Subcutaneous abdominal adipose tissue (tissue), 5 donors: ENCODE results near the gene IQSEC3.

Experiments used
- H3K27ac ChIP-seq: one replicate; pipeline ENCODE4 v1.7.0; 2013; ENCODE audit warnings: low read depth, mild to moderate bottlenecking, inconsistent platforms, low read length, moderate library complexity
- H3K27me3 ChIP-seq, 5 donors: one replicate each; pipeline ENCODE4 v1.7.0; 2013; ENCODE audit warnings: low read length in 5 of 5, inconsistent platforms in 1 of 5; ENCODE audit not compliant: control insufficient read depth in 5 of 5, insufficient read depth in 4 of 5
- H3K36me3 ChIP-seq, 5 donors: one replicate each; pipeline ENCODE4 v1.7.0; 2013; ENCODE audit warnings: low read length in 5 of 5; ENCODE audit not compliant: control insufficient read depth in 5 of 5, insufficient read depth in 5 of 5
- H3K4me1 ChIP-seq, 5 donors: one replicate each; pipeline ENCODE4 v1.7.0; 2013; ENCODE audit warnings: low read length in 5 of 5, mild to moderate bottlenecking in 3 of 5, moderate library complexity in 1 of 5; ENCODE audit not compliant: control insufficient read depth in 5 of 5, insufficient read depth in 5 of 5
- H3K4me3 ChIP-seq, 5 donors: one replicate each; pipeline ENCODE4 v1.7.0; 2013; ENCODE audit warnings: low read length in 5 of 5, low read depth in 1 of 5
- H3K9ac ChIP-seq, 5 donors: one replicate each; pipeline ENCODE4 v1.7.0; 2013; ENCODE audit warnings: low read length in 5 of 5, mild to moderate bottlenecking in 4 of 5, moderate library complexity in 3 of 5
- H3K9me3 ChIP-seq, 5 donors: one replicate each; pipeline ENCODE4 v1.7.0; 2013; ENCODE audit warnings: low read length in 5 of 5; ENCODE audit not compliant: control insufficient read depth in 5 of 5
- donor health status: healthy.
- donor health status: healthy.
- donor health status: healthy.
- donor health status: healthy.
- donor health status: healthy.

Gene IQSEC3

DNA sequence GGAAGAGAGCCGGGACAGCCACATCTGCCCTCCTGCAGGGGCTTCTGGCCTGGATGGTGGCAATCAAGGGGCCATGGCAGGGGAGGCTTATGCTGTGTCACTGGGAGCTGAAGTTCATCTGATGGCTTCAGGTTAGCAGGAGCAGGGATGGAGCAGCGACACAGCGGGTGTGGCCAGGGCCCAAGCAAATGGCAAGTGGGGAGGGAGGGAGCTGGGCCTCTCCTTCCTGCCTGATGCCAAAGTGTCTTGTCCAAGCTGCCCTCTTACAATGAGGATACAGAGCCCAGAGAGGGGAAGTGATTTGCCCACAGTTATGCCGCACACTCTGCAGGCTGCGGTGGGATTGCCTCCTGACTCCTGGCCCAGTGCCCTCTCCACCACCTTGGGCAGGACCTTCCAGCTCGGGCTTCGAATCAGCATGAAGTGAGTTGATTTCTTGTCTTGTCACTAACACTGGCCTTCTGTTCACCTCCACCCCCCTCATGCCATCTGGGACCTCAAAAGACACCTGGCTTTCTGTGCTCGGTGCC lies 51.3 kb downstream of the IQSEC3 start:
- Histone ChIP-seq H3K27ac (no peak overlapping the region), H3K36me3 (no peaks in the 10 kb centered on the region), H3K4me1 (peaks cover 0 to 7% (median 0%) of the 10 kb centered on the region in 5 donors), H3K9me3 (no peaks in the 10 kb centered on the region), H3K9ac (no peak overlapping the region), H3K27me3 (peaks cover 0 to 5% (median 3%) of the 10 kb centered on the region in 5 donors), H3K4me3 (no peak overlapping the region)

GRCh38 chr12:118591-118990 lies 52.0 kb downstream of the IQSEC3 start:
- H3K27me3 ChIP-seq, result peaks cover 0 to 5% (median 3%) of the 10 kb centered on the region in 5 donors
- H3K9me3 ChIP-seq, result no peaks in the 10 kb centered on the region
- H3K36me3 ChIP-seq, result no peaks in the 10 kb centered on the region

GRCh38 chr12:120951-121350 lies 54.4 kb downstream of the IQSEC3 start:
- H3K9ac ChIP-seq, result no peak overlapping the region
- peaks cover 0 to 11% (median 4%) of the 10 kb centered on the region in 5 donors for H3K27me3 ChIP-seq
- H3K4me1 ChIP-seq, result no peaks in the 10 kb centered on the region
- H3K36me3 ChIP-seq, result no peaks in the 10 kb centered on the region
- no peak overlapping the region for H3K4me3 ChIP-seq
- H3K9me3 ChIP-seq, result no peaks in the 10 kb centered on the region
- H3K27ac ChIP-seq, result no peak overlapping the region

More at GRCh38 chr12:118591-118990, 52.0 kb downstream of the IQSEC3 start:
- no peak overlapping the region for H3K9ac ChIP-seq
- peaks cover 0 to 7% (median 0%) of the 10 kb centered on the region in 5 donors for H3K4me1 ChIP-seq
- H3K27ac ChIP-seq, result no peak overlapping the region
- H3K4me3 ChIP-seq, result no peak overlapping the region

- H3K27me3 ChIP-seq, result peaks cover 0 to 11% (median 4%) of the 10 kb centered on the region in 5 donors
- H3K36me3 ChIP-seq, result no peaks in the 10 kb centered on the region
Measured at GRCh38 chr12:121647-122046, 55.1 kb downstream of the IQSEC3 start.

DNA sequence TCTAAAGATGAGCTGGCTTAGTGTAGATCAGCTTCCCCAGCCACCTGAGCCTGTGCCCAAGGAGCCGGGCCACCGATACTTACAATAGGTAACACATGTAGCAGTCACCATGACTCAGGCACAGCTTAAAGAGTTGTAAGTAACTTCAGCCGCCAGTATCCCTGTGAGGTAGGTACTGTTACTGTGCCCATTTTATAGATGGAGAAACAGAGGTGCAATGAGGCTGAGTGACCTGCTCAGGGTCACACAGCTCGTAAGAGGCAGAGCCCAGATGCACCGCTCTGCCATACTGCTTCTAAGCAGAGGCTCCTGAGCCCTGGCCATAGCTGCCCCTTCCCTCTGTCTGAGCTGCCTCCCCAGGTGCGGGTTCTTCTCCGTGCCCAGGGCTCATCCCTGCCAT lies 58.5 kb downstream of the IQSEC3 start:
- Histone ChIP-seq H3K27ac (no peak overlapping the region), H3K27me3 (peaks cover 0 to 8% (median 0%) of the 10 kb centered on the region in 5 donors), H3K4me1 (peaks cover 0 to 5% (median 0%) of the 10 kb centered on the region in 5 donors), H3K9ac (no peak overlapping the region), H3K4me3 (no peak overlapping the region), H3K9me3 (no peaks in the 10 kb centered on the region), H3K36me3 (no peaks in the 10 kb centered on the region)

More at GRCh38 chr12:121647-122046, 55.1 kb downstream of the IQSEC3 start:
- H3K9ac ChIP-seq, result no peak overlapping the region
- H3K4me3 ChIP-seq, result no peak overlapping the region
- no peaks in the 10 kb centered on the region for H3K9me3 ChIP-seq
- no peaks in the 10 kb centered on the region for H3K4me1 ChIP-seq
- no peak overlapping the region for H3K27ac ChIP-seq

DNA sequence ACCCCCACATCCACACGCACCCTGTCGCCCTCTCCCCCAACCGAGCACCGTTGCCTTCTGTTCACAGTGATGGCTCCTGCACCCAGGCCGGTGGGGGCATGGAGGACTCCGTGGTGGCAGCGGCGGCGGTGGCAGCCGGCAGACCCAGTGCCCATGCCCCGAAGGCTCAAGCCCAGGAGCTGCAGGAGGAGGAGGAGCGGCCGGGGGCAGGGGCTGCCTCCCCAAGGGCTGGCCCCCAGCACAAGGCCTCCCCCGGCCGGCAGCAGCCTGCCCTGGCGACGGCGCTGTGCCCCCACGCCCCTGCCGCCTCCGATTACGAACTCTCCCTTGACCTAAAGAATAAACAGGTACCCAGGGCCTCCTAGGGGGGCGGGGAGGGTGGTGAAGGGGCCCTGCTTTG lies 59.0 kb downstream of the IQSEC3 start:
- H3K36me3 ChIP-seq, result no peaks in the 10 kb centered on the region
- no peaks in the 10 kb centered on the region for H3K9me3 ChIP-seq
- no peak overlapping the region for H3K27ac ChIP-seq
- H3K4me3 ChIP-seq, result no peak overlapping the region
- H3K4me1 ChIP-seq, result peaks cover 0 to 5% (median 0%) of the 10 kb centered on the region in 5 donors
- H3K27me3 ChIP-seq, result peaks cover 0 to 8% (median 0%) of the 10 kb centered on the region in 5 donors
- no peak overlapping the region for H3K9ac ChIP-seq

GRCh38 chr12:128079-128478 lies 61.5 kb downstream of the IQSEC3 start:
- H3K36me3 ChIP-seq, result no peaks in the 10 kb centered on the region
- no peaks in the 10 kb centered on the region for H3K9me3 ChIP-seq
- no peak overlapping the region for H3K27ac ChIP-seq
- H3K27me3 ChIP-seq, result peaks cover 0 to 8% (median 0%) of the 10 kb centered on the region in 5 donors
- peaks cover 0 to 12% (median 3%) of the 10 kb centered on the region in 5 donors for H3K4me1 ChIP-seq
- H3K4me3 ChIP-seq, result no peak overlapping the region
- H3K9ac ChIP-seq, result no peak overlapping the region

- Histone ChIP-seq H3K9me3 (no peaks in the 10 kb centered on the region), H3K9ac (no peak overlapping the region), H3K27me3 (peaks cover 0 to 8% (median 0%) of the 10 kb centered on the region in 5 donors), H3K36me3 (no peaks in the 10 kb centered on the region), H3K27ac (no peak overlapping the region), H3K4me1 (peaks cover 3 to 22% (median 12%) of the 10 kb centered on the region in 5 donors), H3K4me3 (no peak overlapping the region)
Measured at GRCh38 chr12:129001-129400, 62.4 kb downstream of the IQSEC3 start.

- no peaks in the 10 kb centered on the region for H3K9me3 ChIP-seq
- H3K27ac ChIP-seq, result no peak overlapping the region
- no peak overlapping the region for H3K4me3 ChIP-seq
- H3K27me3 ChIP-seq, result peaks cover 0 to 4% (median 0%) of the 10 kb centered on the region in 5 donors
- H3K9ac ChIP-seq, result no peak overlapping the region
- H3K4me1 ChIP-seq, result peaks cover 4 to 37% (median 28%) of the 10 kb centered on the region in 5 donors
- H3K36me3 ChIP-seq, result no peaks in the 10 kb centered on the region
Measured at GRCh38 chr12:130519-130918, 64.0 kb downstream of the IQSEC3 start.

DNA sequence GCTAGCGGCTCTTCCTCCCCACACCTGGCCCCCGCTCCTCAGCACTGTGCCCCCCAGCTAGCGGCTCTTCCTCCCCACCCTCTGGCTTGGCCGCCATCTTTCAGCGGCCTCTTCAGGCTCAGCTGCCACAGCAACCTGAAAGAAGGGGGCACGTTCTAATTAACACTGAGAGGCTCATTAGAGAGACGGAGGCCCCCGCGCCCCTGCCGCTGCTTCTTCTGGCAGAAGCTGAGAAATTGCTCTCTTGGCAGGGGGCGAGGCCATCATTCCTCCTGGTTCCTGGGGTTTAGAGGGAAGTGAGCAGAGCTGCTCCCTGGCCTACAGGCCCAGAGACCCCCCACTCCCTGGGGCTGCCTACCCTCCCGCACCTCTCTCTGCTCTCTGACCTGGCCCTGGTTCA lies 64.4 kb downstream of the IQSEC3 start:
- H3K4me1 ChIP-seq, result peaks cover 9 to 42% (median 32%) of the 10 kb centered on the region in 5 donors
- H3K27ac ChIP-seq, result no peak overlapping the region
- H3K9ac ChIP-seq, result no peak overlapping the region
- H3K9me3 ChIP-seq, result no peaks in the 10 kb centered on the region
- no peak overlapping the region for H3K4me3 ChIP-seq
- peaks cover 0 to 4% (median 0%) of the 10 kb centered on the region in 5 donors for H3K27me3 ChIP-seq
- H3K36me3 ChIP-seq, result no peaks in the 10 kb centered on the region
